Activated B cell treated with CpG ODN at 0.5 μM for 24 hours (primary cell): Measurements from ENCODE around the gene CASP14. TPM values are rescaled to one million over a fixed set of nuclear protein-coding genes. Genes with fewer than 3 reads are reported as not detected.

Source experiments
- ATAC-seq: fragments of 200-7000 bp; cut with Tn5 transposase; one replicate; pipeline ENCODE4 v1.10.0; 2021; ENCODE audit warnings: low read depth, mild to moderate bottlenecking, moderate library complexity
- CTCF ChIA-PET: fragments of 350-600 bp; sonication (Branson Sonifier 250); formaldehyde crosslinking; loops from one replicate; lab custom pipeline; 2021; ENCODE audit warnings: antibody characterized with exemption; lab: Charles Lee
- POLR2A ChIA-PET: fragments of 350-600 bp; sonication (Branson Sonifier 250); formaldehyde crosslinking; loops from one replicate; lab custom pipeline; 2021; ENCODE audit warnings: antibody characterized with exemption; lab: Charles Lee
- DNase-seq: peaks from one replicate; pipeline ENCODE4 v3.0.0; 2022
- H3K27ac Mint-ChIP-seq: one replicate; pipeline ENCODE4 v1.8.0; 2020; ENCODE audit warnings: mixed read lengths
- H3K27me3 Mint-ChIP-seq: one replicate; pipeline ENCODE4 v1.8.0; 2021; ENCODE audit warnings: mixed read lengths
- H3K36me3 Mint-ChIP-seq: one replicate; pipeline ENCODE4 v1.8.0; 2021; ENCODE audit warnings: low read depth, mixed read lengths
- H3K4me1 Mint-ChIP-seq: one replicate; pipeline ENCODE4 v1.8.0; 2021; ENCODE audit warnings: mixed read lengths
- H3K4me3 Mint-ChIP-seq: one replicate; pipeline ENCODE4 v1.8.0; 2020; ENCODE audit warnings: mild to moderate bottlenecking, mixed read lengths
- H3K9me3 Mint-ChIP-seq: one replicate; pipeline ENCODE4 v1.8.0; 2020; ENCODE audit warnings: mixed read lengths
- CTCF ChIP-seq: fragments of 200-600 bp; IDR thresholded peaks from one replicate; pipeline ENCODE4 v1.8.0; 2022; ENCODE audit warnings: antibody characterized with exemption, mild to moderate bottlenecking
- intact Hi-C: fragments of 100-400 bp; cut with micrococcal nuclease; formaldehyde crosslinking; loops from one replicate; pipeline ENCODE4 v1.15.1; 2024
- total RNA-seq: library from RNA; stranded (reverse); gene quantifications from 2 replicates; pipeline ENCODE4 v1.2.3, GENCODE V29; 2022

CASP14 gene
- total RNA-seq, 1 donor from 2014 or later = not detected

- DNase-seq (no peak), ATAC-seq (no peak)
- ChIA-PET CTCF (no interaction called here), POLR2A (no interaction called here)
- Mint-ChIP-seq H3K27ac (no peak overlapping the region), H3K9me3 (peaks cover 5% of the 10 kb centered on the region), H3K36me3 (no peaks in the 10 kb centered on the region), H3K27me3 (peaks cover 23% of the 10 kb centered on the region), H3K4me3 (no peak overlapping the region), H3K4me1 (no peaks in the 10 kb centered on the region)
- TF ChIP-seq CTCF = no peak
- intact Hi-C loops = no loop called here
Observed at GRCh38 chr19:15035795-15036311, 13.4 kb upstream of the CASP14 start.

GRCh38 chr19:15037586-15037985, 11.7 kb upstream of the CASP14 start:
- DNase-seq (no peak), ATAC-seq (no peak)
- Mint-ChIP-seq H3K27me3 (peaks cover 19% of the 10 kb centered on the region), H3K4me1 (no peaks in the 10 kb centered on the region), H3K27ac (no peak overlapping the region), H3K9me3 (no peaks in the 10 kb centered on the region), H3K36me3 (no peaks in the 10 kb centered on the region), H3K4me3 (no peak overlapping the region)
- POLR2A ChIA-PET = no interaction called here
- intact Hi-C loops = no loop called here
- CTCF ChIA-PET = no interaction called here
- TF ChIP-seq CTCF = no peak

- Mint-ChIP-seq H3K4me1 (no peaks in the 10 kb centered on the region), H3K27ac (no peak overlapping the region), H3K27me3 (peaks cover 17% of the 10 kb centered on the region), H3K4me3 (no peak overlapping the region), H3K9me3 (no peaks in the 10 kb centered on the region), H3K36me3 (no peaks in the 10 kb centered on the region)
- intact Hi-C loops = no loop called here
- POLR2A ChIA-PET = no interaction called here
- no peak for TF ChIP-seq CTCF
- no peak for DNase-seq
- CTCF ChIA-PET = no interaction called here
- ATAC-seq = no peak
Observed at GRCh38 chr19:15038294-15038693, 11.0 kb upstream of the CASP14 start.

- CTCF ChIA-PET = no interaction called here
- Mint-ChIP-seq H3K27me3 (peaks cover 12% of the 10 kb centered on the region), H3K4me1 (no peaks in the 10 kb centered on the region), H3K27ac (no peak overlapping the region), H3K36me3 (no peaks in the 10 kb centered on the region), H3K9me3 (no peaks in the 10 kb centered on the region), H3K4me3 (no peak overlapping the region)
- no peak for ATAC-seq
- TF ChIP-seq CTCF = no peak
- POLR2A ChIA-PET = no interaction called here
- DNase-seq = no peak
- intact Hi-C loops = no loop called here
Observed at GRCh38 chr19:15042003-15042402, 7.3 kb upstream of the CASP14 start.

- CTCF ChIA-PET = no interaction called here
- no peaks in the 10 kb centered on the region for H3K4me1 Mint-ChIP-seq
- no peaks in the 10 kb centered on the region for H3K36me3 Mint-ChIP-seq
- intact Hi-C loops = no loop called here
- DNase-seq (no peak), ATAC-seq (no peak)
- POLR2A ChIA-PET = no interaction called here
- H3K4me3 Mint-ChIP-seq = no peak overlapping the region
- TF ChIP-seq CTCF = no peak
- H3K27ac Mint-ChIP-seq = no peak overlapping the region
- H3K9me3 Mint-ChIP-seq = no peaks in the 10 kb centered on the region
- H3K27me3 Mint-ChIP-seq = peaks cover 13% of the 10 kb centered on the region
Observed at GRCh38 chr19:15042826-15043225, 6.5 kb upstream of the CASP14 start.
